Neutrophil (primary cell): ENCODE measurements around the gene PDLIM5.

ENCODE experiments used
- H3K27ac ChIP-seq: fragments of 200-600 bp; sonication (generic); 2 replicates; pipeline ENCODE4 v1.5.1; 2016; ENCODE audit warnings: mild to moderate bottlenecking, moderate library complexity
- H3K27me3 ChIP-seq: fragments of 200-600 bp; sonication (generic); 2 replicates; pipeline ENCODE4 v1.6.0; 2016; ENCODE audit warnings: mild to moderate bottlenecking
- H3K36me3 ChIP-seq: fragments of 200-600 bp; sonication (generic); 2 replicates; pipeline ENCODE4 v1.5.1; 2017
- H3K4me1 ChIP-seq, 2 experiments: fragments of 200-600 bp in 1 of 2; sonication (generic) in 1 of 2; 1 replicate in 1 of 2; 2 replicates in 1 of 2; pipeline versions ENCODE4 v1.5.1 to v1.6.1; 2013 to 2016; ENCODE audit warnings: low read depth in 1 of 2, low read length in 1 of 2, mild to moderate bottlenecking in 1 of 2, moderate library complexity in 1 of 2; ENCODE audit not compliant: control insufficient read depth in 1 of 2, insufficient read depth in 1 of 2
- H3K4me3 ChIP-seq, 2 experiments: fragments of 200-600 bp in 1 of 2; sonication (generic) in 1 of 2; 1 replicate in 1 of 2; 2 replicates in 1 of 2; pipeline ENCODE4 v1.5.1; 2013 to 2016; ENCODE audit warnings: low read depth in 1 of 2, low read length in 1 of 2, mild to moderate bottlenecking in 1 of 2, moderate library complexity in 1 of 2
- H3K9me3 ChIP-seq: fragments of 200-600 bp; sonication (generic); 2 replicates; pipeline ENCODE4 v1.5.1; 2016
- CTCF ChIP-seq: fragments of 200-600 bp; sonication (generic); IDR thresholded peaks from 2 replicates; pipeline ENCODE4 v1.5.1; 2016; ENCODE audit warnings: antibody characterized with exemption

PDLIM5 gene

GRCh38 chr4:94680176-94680862, 228.6 kb downstream of the PDLIM5 start:
- Histone ChIP-seq H3K27ac (no peak overlapping the region), H3K4me1 (no peaks in the 10 kb centered on the region), H3K36me3 (no peaks in the 10 kb centered on the region), H3K4me3 (no peak overlapping the region), H3K27me3 (no peaks in the 10 kb centered on the region), H3K9me3 (no peaks in the 10 kb centered on the region)
- TF ChIP-seq CTCF = no peak

GRCh38 chr4:94686086-94686485, 234.3 kb downstream of the PDLIM5 start:
- Histone ChIP-seq H3K4me3 (no peak overlapping the region), H3K36me3 (no peaks in the 10 kb centered on the region), H3K4me1 (no peaks in the 10 kb centered on the region), H3K27ac (no peak overlapping the region), H3K9me3 (no peaks in the 10 kb centered on the region), H3K27me3 (no peaks in the 10 kb centered on the region)
- no peak for TF ChIP-seq CTCF

GRCh38 chr4:94689155-94689860, 237.6 kb downstream of the PDLIM5 start:
- no peaks in the 10 kb centered on the region for H3K27me3 ChIP-seq
- no peaks in the 10 kb centered on the region for H3K4me1 ChIP-seq
- H3K4me3 ChIP-seq = no peak overlapping the region
- TF ChIP-seq CTCF = no peak
- H3K9me3 ChIP-seq = no peaks in the 10 kb centered on the region
- H3K36me3 ChIP-seq = no peaks in the 10 kb centered on the region
- H3K27ac ChIP-seq = no peak overlapping the region

GRCh38 chr4:94690851-94691254, 239.1 kb downstream of the PDLIM5 start:
- H3K4me3 ChIP-seq = no peak overlapping the region
- no peak overlapping the region for H3K27ac ChIP-seq
- no peaks in the 10 kb centered on the region for H3K4me1 ChIP-seq
- H3K9me3 ChIP-seq = no peaks in the 10 kb centered on the region
- TF ChIP-seq CTCF = no peak
- H3K36me3 ChIP-seq = no peaks in the 10 kb centered on the region
- H3K27me3 ChIP-seq = no peaks in the 10 kb centered on the region

- no peak overlapping the region for H3K27ac ChIP-seq
- no peak overlapping the region for H3K4me3 ChIP-seq
- no peaks in the 10 kb centered on the region for H3K36me3 ChIP-seq
- no peak for TF ChIP-seq CTCF
- H3K4me1 ChIP-seq = no peaks in the 10 kb centered on the region
- H3K27me3 ChIP-seq = no peaks in the 10 kb centered on the region
- H3K9me3 ChIP-seq = no peaks in the 10 kb centered on the region
Observed at GRCh38 chr4:94691552-94691951, 239.8 kb downstream of the PDLIM5 start.
